NB4 (cell line): Measurements from ENCODE around the gene C1S.
A peak's percentile ranks its signal among the peaks of the same experiment; 100 is the strongest.

Experiments used
- DNase-seq: peaks from one replicate; pipeline ENCODE4 v3.0.0; 2010; ENCODE audit warnings: low read depth
- H3K4me3 ChIP-seq: one replicate; pipeline ENCODE4 v1.5.1; 2011; ENCODE audit warnings: mild to moderate bottlenecking, low read depth, low read length, moderate library complexity
- CTCF ChIP-seq: IDR thresholded peaks from one replicate; pipeline ENCODE4 v1.5.1; 2012; ENCODE audit warnings: low read depth, low read length
- MAX ChIP-seq: IDR thresholded peaks from 2 replicates; pipeline ENCODE4 v1.6.1; 2011; ENCODE audit warnings: low read depth, low read length
- MYC ChIP-seq: IDR thresholded peaks from 2 replicates; pipeline ENCODE4 v1.6.1; 2011; ENCODE audit warnings: low read depth, low read length
- POLR2A ChIP-seq: IDR thresholded peaks from 2 replicates; pipeline ENCODE4 v1.6.1; 2011; ENCODE audit warnings: mild to moderate bottlenecking; ENCODE audit not compliant: insufficient read length; ENCODE audit errors: extremely low read depth

C1S gene

GRCh38 chr12:7089196-7089871 lies 28.8 kb downstream of the C1S start:
- no peak for TF ChIP-seq MAX
- TF ChIP-seq CTCF = no peak
- TF ChIP-seq MYC = no peak
- no peak for TF ChIP-seq POLR2A
- H3K4me3 ChIP-seq = no peak overlapping the region
- DNase-seq = no peak

- no peak for DNase-seq
- TF ChIP-seq MAX = no peak
- TF ChIP-seq POLR2A = no peak
- TF ChIP-seq MYC = no peak
- TF ChIP-seq CTCF = no peak
- no peak overlapping the region for H3K4me3 ChIP-seq
Observed at GRCh38 chr12:7090222-7090998, 29.9 kb downstream of the C1S start.

- DNase-seq = no peak
- no peak overlapping the region for H3K4me3 ChIP-seq
- TF ChIP-seq POLR2A = no peak
- no peak for TF ChIP-seq MYC
- TF ChIP-seq MAX = no peak
- no peak for TF ChIP-seq CTCF
Observed at GRCh38 chr12:7091171-7091570, 30.7 kb downstream of the C1S start.

GRCh38 chr12:7091660-7092228 lies 31.2 kb downstream of the C1S start:
- TF ChIP-seq MYC (no peak), MAX (no peak), CTCF (no peak), POLR2A (no peak)
- no peak for DNase-seq
- no peak overlapping the region for H3K4me3 ChIP-seq

- peak; percentile 61 for DNase-seq
- TF ChIP-seq POLR2A (no peak), CTCF (peak; percentile 88), MAX (no peak)
- no peak within 1 kb of the TSS for H3K4me3 ChIP-seq
Observed at GRCh38 chr12:7092229-7092985, 31.9 kb downstream of the C1S start, which contains the start of gene C1R. C1R (minus strand) TSS chr12:7092445; CDS start chr12:7092388, 57 bp downstream.
